IMR-90 (cell line): ENCODE measurements around the gene TAF10. TPM values are rescaled to one million over a fixed set of nuclear protein-coding genes. Genes with fewer than 3 reads are reported as not detected.
A peak's percentile ranks its signal among the peaks of the same experiment; 100 is the strongest.

Experiments
- ATAC-seq: fragments of 200-7000 bp; cut with Tn5 transposase; 2 replicates; pipeline ENCODE4 v1.9.1; 2020; ENCODE audit warnings: low read depth, mild to moderate bottlenecking, moderate library complexity
- BruUV-seq: library from RNA; stranded (reverse); fragments of 400-500 nt; replicated peaks from 2 replicates; lab custom pipeline; 2021; lab: Mats Ljungman, UMichigan
- CTCF ChIA-PET: fragments of 300-600 bp; formaldehyde crosslinking; extraction: SDS; loops from one replicate; lab custom pipeline; 2021; ENCODE audit warnings: antibody characterized with exemption; lab: Yijun Ruan, JAX
- POLR2A ChIA-PET: fragments of 300-600 bp; sonication (Branson Sonifier 250); formaldehyde crosslinking; loops from one replicate; lab custom pipeline; 2022; ENCODE audit warnings: antibody characterized with exemption; ENCODE audit not compliant: unreplicated experiment; lab: Charles Lee
- DNase-seq: peaks from one replicate; pipeline ENCODE4 v3.0.0; 2013
- H2AFZ ChIP-seq: replicated peaks from 2 replicates; pipeline ENCODE3; 2013; ENCODE audit warnings: low read length, mild to moderate bottlenecking; ENCODE audit not compliant: poor library complexity
- H2AK5ac ChIP-seq: 2 replicates; pipeline ENCODE4 v1.6.1; 2013; ENCODE audit warnings: low read depth, low read length, inconsistent platforms
- H2AK9ac ChIP-seq: replicated peaks from 2 replicates; pipeline ENCODE3; 2013; ENCODE audit warnings: mild to moderate bottlenecking, low read depth, low read length, moderate library complexity; ENCODE audit not compliant: poor library complexity
- H2BK120ac ChIP-seq: 2 replicates; pipeline ENCODE4 v1.6.1; 2013; ENCODE audit warnings: low read depth, low read length, inconsistent platforms
- H2BK15ac ChIP-seq: 3 replicates; pipeline ENCODE4 v1.6.1; 2013; ENCODE audit warnings: low read depth, low read length, inconsistent platforms
- H2BK20ac ChIP-seq: 2 replicates; pipeline ENCODE4 v1.6.1; 2013; ENCODE audit warnings: low read depth, mild to moderate bottlenecking, inconsistent platforms, low read length, moderate library complexity
- H2BK5ac ChIP-seq: 2 replicates; pipeline ENCODE4 v1.6.1; 2013; ENCODE audit warnings: mild to moderate bottlenecking, low read depth, low read length, inconsistent platforms; ENCODE audit not compliant: poor library complexity, severe bottlenecking
- H3K14ac ChIP-seq: replicated peaks from 2 replicates; pipeline ENCODE4 v1.6.1; 2013; ENCODE audit warnings: low read depth, low read length, inconsistent platforms
- H3K18ac ChIP-seq: 2 replicates; pipeline ENCODE4 v1.6.1; 2013; ENCODE audit warnings: low read depth, low read length, control low read depth
- H3K23ac ChIP-seq: 2 replicates; pipeline ENCODE4 v1.6.1; 2013; ENCODE audit warnings: low read depth, low read length, inconsistent platforms
- H3K27ac ChIP-seq: 2 replicates; pipeline ENCODE4 v1.5.1; 2013; ENCODE audit warnings: mild to moderate bottlenecking, control low read depth, low read length; ENCODE audit not compliant: insufficient read depth
- H3K27me3 ChIP-seq: 2 replicates; pipeline ENCODE4 v1.6.1; 2013; ENCODE audit warnings: low read length; ENCODE audit not compliant: control insufficient read depth, insufficient read depth
- H3K36me3 ChIP-seq: 2 replicates; pipeline ENCODE4 v1.6.1; 2013; ENCODE audit warnings: low read length, mixed read lengths; ENCODE audit not compliant: control insufficient read depth, insufficient read depth
- H3K4ac ChIP-seq: 2 replicates; pipeline ENCODE4 v1.6.1; 2013; ENCODE audit warnings: low read depth, low read length, inconsistent platforms
- H3K4me1 ChIP-seq: 2 replicates; pipeline ENCODE4 v1.6.1; 2013; ENCODE audit warnings: low read length, mixed read lengths; ENCODE audit not compliant: control insufficient read depth, insufficient read depth
- H3K4me2 ChIP-seq: 2 replicates; pipeline ENCODE4 v1.6.1; 2013; ENCODE audit warnings: low read depth, mild to moderate bottlenecking, control low read depth, low read length, moderate library complexity
- H3K4me3 ChIP-seq: 2 replicates; pipeline ENCODE4 v1.5.1; 2013; ENCODE audit warnings: low read depth, mild to moderate bottlenecking, control low read depth, low read length, moderate library complexity; ENCODE audit not compliant: insufficient read depth
- H3K56ac ChIP-seq: 2 replicates; pipeline ENCODE4 v1.6.1; 2013; ENCODE audit warnings: low read length, inconsistent platforms; ENCODE audit not compliant: insufficient read depth; ENCODE audit errors: extremely low read depth
- H3K79me1 ChIP-seq, 2 experiments: 2 replicates each; pipeline ENCODE4 v1.6.1; 2013; ENCODE audit warnings: low read length in 2 of 2, inconsistent platforms in 1 of 2, low read depth in 1 of 2
- H3K9ac ChIP-seq: 2 replicates; pipeline ENCODE4 v1.6.1; 2013; ENCODE audit warnings: low read depth, low read length, control low read depth
- H3K9me1 ChIP-seq: 2 replicates; pipeline ENCODE4 v1.6.1; 2013; ENCODE audit warnings: low read length, inconsistent platforms; ENCODE audit not compliant: insufficient read depth
- H3K9me3 ChIP-seq: 2 replicates; pipeline ENCODE4 v1.6.1; 2013; ENCODE audit warnings: low read length; ENCODE audit not compliant: control insufficient read depth, insufficient read depth
- H4K20me1 ChIP-seq: 2 replicates; pipeline ENCODE4 v1.6.1; 2013; ENCODE audit warnings: low read length, inconsistent platforms; ENCODE audit not compliant: insufficient read depth
- H4K5ac ChIP-seq: 2 replicates; pipeline ENCODE4 v1.6.1; 2013; ENCODE audit warnings: mild to moderate bottlenecking, low read depth, low read length, control low read depth
- H4K8ac ChIP-seq, 2 experiments: 2 replicates each; pipeline ENCODE4 v1.6.1; 2013; ENCODE audit warnings: low read depth in 2 of 2, low read length in 2 of 2, control low read depth in 1 of 2, inconsistent platforms in 1 of 2
- H4K91ac ChIP-seq: 2 replicates; pipeline ENCODE4 v1.6.1; 2013; ENCODE audit warnings: low read depth, low read length, inconsistent platforms; ENCODE audit not compliant: insufficient read depth
- BHLHE40 ChIP-seq: fragments of 150-350 bp; IDR thresholded peaks from 2 replicates; pipeline ENCODE4 v1.6.1; 2016; ENCODE audit warnings: mild to moderate bottlenecking, low read depth, low read length
- CEBPB ChIP-seq: IDR thresholded peaks from 2 replicates; pipeline ENCODE4 v1.6.1; 2012; ENCODE audit warnings: low read depth, low read length, improper control_type of control experiment
- RAD21 ChIP-seq: IDR thresholded peaks from 2 replicates; pipeline ENCODE4 v1.6.1; 2012; ENCODE audit warnings: low read length, improper control_type of control experiment
- RFX5 ChIP-seq: IDR thresholded peaks from 2 replicates; pipeline ENCODE4 v1.8.0; 2012; ENCODE audit warnings: low read depth, mild to moderate bottlenecking, low read length, moderate library complexity
- WGBS, 2 experiments: methylation state at CpG; one replicate each; pipeline versions ENCODE4 v1.1.5 to v1.1.7; 2013; ENCODE audit warnings: missing lambda C conversion rate in 2 of 2; ENCODE audit not compliant: insufficient read length in 1 of 2; ENCODE audit errors: extremely low coverage in 2 of 2; 5-methylcytosine and 5-hydroxymethylcytosine counted together
- dilution Hi-C: fragments of 300-500 bp; cut with HindIII; formaldehyde crosslinking; loops from one replicate; pipeline ENCODE4 v1.14.3; 2018; ENCODE audit warnings: low sequenced_read_pairs; ENCODE audit not compliant: unreplicated experiment
- in situ Hi-C: fragments of 300-500 bp; cut with MboI; formaldehyde crosslinking; loops from 3 replicates; pipeline ENCODE4 v1.14.3; 2019; ENCODE audit warnings: low sequenced_read_pairs, inconsistent platforms, mixed read lengths
- intact Hi-C: fragments of 100-400 bp; cut with micrococcal nuclease; formaldehyde crosslinking; loops from 2 replicates; pipeline ENCODE4 v1.10.0; 2022
- polyA plus RNA-seq, 3 experiments: library from polyadenylated mRNA; depleted of rRNA; stranded (reverse); fragments of >200 nt; gene quantifications; 2 replicates each; pipeline ENCODE4 v1.2.3, GENCODE V29; 2012; ENCODE audit warnings: low replicate concordance in 1 of 3
- total RNA-seq: library from RNA; depleted of rRNA; stranded (reverse); fragments of >200 nt; gene quantifications from 2 replicates; pipeline ENCODE4 v1.2.3, GENCODE V29; 2012
- TF ChIP-seq, protein P1 (sequence below): conservative IDR thresholded peaks from 2 replicates; pipeline ENCODE4 v1.5.1; 2012; ENCODE audit warnings: mild to moderate bottlenecking, low read depth, low read length, improper control_type of control experiment

The TAF10 gene
- total and polyA plus RNA-seq, 2 of the 4 experiments (the other 2 are of a cell fraction) = 18.6 to 132 TPM

DNA sequence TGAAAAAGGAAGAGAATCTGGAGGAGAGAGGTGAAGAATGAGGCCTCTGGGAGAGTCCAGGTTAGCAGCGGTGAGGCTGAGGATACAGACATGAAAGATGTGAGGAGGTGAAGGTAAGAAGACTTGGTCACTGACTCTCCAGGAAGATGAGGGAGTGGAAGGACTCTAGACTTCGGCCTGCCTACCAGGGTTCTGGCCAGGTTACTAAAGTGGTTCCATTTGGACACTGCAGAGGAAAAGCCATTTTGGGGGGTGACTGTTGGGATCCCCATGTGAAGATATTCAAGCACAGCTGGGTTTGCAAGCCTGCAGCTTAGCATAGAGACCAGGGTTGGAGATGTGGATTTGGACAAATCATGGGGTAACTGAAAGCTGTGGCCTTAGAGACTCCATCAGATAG is 35.8 kb upstream of the TAF10 start:
- no peak overlapping the region for H3K4me2 ChIP-seq
- H3K27me3 ChIP-seq = 0 out of 2 replicates have a peak, but pooled peaks cover 3% of the 10 kb centered on the region
- no peak overlapping the region for H3K9ac ChIP-seq
- H3K14ac ChIP-seq = peak overlapping the region; percentile 64; the same call in 1 of the 2 replicates
- peaks cover 26% of the 10 kb centered on the region for H3K9me1 ChIP-seq
- H3K4me3 ChIP-seq = no peak overlapping the region
- H2AK9ac ChIP-seq = no peak overlapping the region
- no peak overlapping the region for H2BK15ac ChIP-seq
- peaks cover 5 to 40% of the 10 kb centered on the region in 2 experiments; a peak in 3 of 4 replicates for H3K79me1 ChIP-seq
- TF ChIP-seq, protein P1, sequence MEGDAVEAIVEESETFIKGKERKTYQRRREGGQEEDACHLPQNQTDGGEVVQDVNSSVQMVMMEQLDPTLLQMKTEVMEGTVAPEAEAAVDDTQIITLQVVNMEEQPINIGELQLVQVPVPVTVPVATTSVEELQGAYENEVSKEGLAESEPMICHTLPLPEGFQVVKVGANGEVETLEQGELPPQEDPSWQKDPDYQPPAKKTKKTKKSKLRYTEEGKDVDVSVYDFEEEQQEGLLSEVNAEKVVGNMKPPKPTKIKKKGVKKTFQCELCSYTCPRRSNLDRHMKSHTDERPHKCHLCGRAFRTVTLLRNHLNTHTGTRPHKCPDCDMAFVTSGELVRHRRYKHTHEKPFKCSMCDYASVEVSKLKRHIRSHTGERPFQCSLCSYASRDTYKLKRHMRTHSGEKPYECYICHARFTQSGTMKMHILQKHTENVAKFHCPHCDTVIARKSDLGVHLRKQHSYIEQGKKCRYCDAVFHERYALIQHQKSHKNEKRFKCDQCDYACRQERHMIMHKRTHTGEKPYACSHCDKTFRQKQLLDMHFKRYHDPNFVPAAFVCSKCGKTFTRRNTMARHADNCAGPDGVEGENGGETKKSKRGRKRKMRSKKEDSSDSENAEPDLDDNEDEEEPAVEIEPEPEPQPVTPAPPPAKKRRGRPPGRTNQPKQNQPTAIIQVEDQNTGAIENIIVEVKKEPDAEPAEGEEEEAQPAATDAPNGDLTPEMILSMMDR = no peak
- TF ChIP-seq CEBPB (no peak), BHLHE40 (no peak), RAD21 (no peak), RFX5 (no peak)
- H3K56ac ChIP-seq = peak overlapping the region; percentile 10; the same call in 1 of the 2 replicates
- ATAC-seq (no peak), DNase-seq (no peak)
- H2AFZ ChIP-seq = no peak overlapping the region
- H4K91ac ChIP-seq = no peak overlapping the region
- H4K5ac ChIP-seq = no peak overlapping the region
- H3K4ac ChIP-seq = peak overlapping the region; percentile 83
- no peak overlapping the region for H3K27ac ChIP-seq
- in situ Hi-C loops (no loop called here), intact Hi-C loops (no loop called here), dilution Hi-C loops (no loop called here)
- WGBS, 2 experiments = 90% methylated on average over 2 of the region's 2 CpGs; no CpG with 5 or more reads in 1 of the 2 experiments
- peaks cover 4% of the 10 kb centered on the region; the same call in 1 of the 2 replicates for H3K36me3 ChIP-seq
- no peak overlapping the region for H3K23ac ChIP-seq
- 0 out of 2 replicates have a peak overlapping the region, but pooled peaks have one; percentile 23 for H2AK5ac ChIP-seq
- no TSS peak for BruUV-seq
- peak overlapping the region in 1 of 2 experiments; percentile 94; a peak in 1 of 4 replicates for H4K8ac ChIP-seq
- POLR2A ChIA-PET = no interaction called here
- H3K18ac ChIP-seq = no peak overlapping the region
- no peaks in the 10 kb centered on the region for H3K9me3 ChIP-seq
- peaks cover 16% of the 10 kb centered on the region for H3K4me1 ChIP-seq
- H2BK20ac ChIP-seq = no peak overlapping the region
- CTCF ChIA-PET = interaction anchor here (1.1 kb wide), 1 partner anchor 36 kb away, joined by 4 read pairs; the partner anchor contains the start of gene MRPL17
- H4K20me1 ChIP-seq = peaks cover 5% of the 10 kb centered on the region; the same call in 1 of the 2 replicates
- no peak overlapping the region for H2BK120ac ChIP-seq
- H2BK5ac ChIP-seq = no peak overlapping the region
